GM18870 (cell line): Measurements from ENCODE around the gene CAV3.
"Not testable (repeated sequence)": the region's sequence is repeated elsewhere in the genome, so short reads cannot be mapped to it uniquely, and the experiment has no call there.

Source experiments
- ATAC-seq: cut with Tn5 transposase; IDR thresholded peaks from one replicate; pipeline ENCODE4 v1.9.1; 2021; ENCODE audit warnings: moderate library complexity; ENCODE audit not compliant: unreplicated experiment

The CAV3 gene

GRCh38 chr3:8733332-8734094 is at the start of gene CAV3:
TSS of gene CAV3 (plus strand) at chr3:8733802. CDS start at chr3:8733877, 75 bp downstream.
- ATAC-seq: no peak

- ATAC-seq: not testable (repeated sequence)
Observed at GRCh38 chr3:8684992-8685391, 48.6 kb upstream of the CAV3 start.

GRCh38 chr3:8691295-8691694 is 42.3 kb upstream of the CAV3 start:
- not testable (repeated sequence) for ATAC-seq

DNA sequence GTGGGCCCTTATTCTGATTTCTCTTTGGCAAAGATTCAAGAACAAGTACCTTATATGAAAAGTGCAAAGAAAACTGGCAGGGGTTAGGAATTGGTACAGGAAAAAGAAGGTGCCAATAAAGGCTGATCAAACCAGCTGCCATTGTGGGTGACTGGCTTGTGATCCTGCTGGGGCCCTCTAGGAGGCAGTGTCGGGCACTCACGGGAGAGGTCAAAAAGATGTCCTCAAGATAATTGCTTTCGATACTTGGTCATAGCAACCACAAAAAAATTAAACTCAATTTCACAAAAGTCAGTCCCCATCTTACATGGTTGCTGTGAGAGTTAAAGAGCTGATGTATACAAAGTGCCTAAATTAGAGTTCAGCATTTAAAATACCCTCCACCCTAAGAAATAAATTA is 31.0 kb upstream of the CAV3 start:
- ATAC-seq: no peak

DNA sequence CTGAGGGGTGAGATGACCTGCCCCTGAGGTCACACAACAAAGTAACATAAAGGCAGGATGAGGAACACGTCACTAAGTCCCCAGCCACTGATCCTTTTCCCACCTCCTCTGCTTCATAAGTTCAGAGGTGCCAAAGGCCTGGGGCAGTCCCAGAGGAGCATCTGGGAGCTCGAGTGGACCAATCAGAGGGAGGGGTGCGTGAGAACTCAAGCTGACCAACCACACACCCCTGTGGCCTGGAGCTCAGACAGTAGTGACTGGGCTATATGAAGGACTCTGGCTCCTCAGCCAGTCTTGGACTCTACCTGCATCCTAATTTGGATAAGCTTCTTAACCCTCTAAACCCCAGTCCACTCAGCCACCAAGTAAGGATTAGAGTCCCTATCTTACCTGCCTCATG is 28.0 kb upstream of the CAV3 start:
- ATAC-seq: no peak

- ATAC-seq: no peak
Observed at GRCh38 chr3:8709287-8709686, 24.3 kb upstream of the CAV3 start.

DNA sequence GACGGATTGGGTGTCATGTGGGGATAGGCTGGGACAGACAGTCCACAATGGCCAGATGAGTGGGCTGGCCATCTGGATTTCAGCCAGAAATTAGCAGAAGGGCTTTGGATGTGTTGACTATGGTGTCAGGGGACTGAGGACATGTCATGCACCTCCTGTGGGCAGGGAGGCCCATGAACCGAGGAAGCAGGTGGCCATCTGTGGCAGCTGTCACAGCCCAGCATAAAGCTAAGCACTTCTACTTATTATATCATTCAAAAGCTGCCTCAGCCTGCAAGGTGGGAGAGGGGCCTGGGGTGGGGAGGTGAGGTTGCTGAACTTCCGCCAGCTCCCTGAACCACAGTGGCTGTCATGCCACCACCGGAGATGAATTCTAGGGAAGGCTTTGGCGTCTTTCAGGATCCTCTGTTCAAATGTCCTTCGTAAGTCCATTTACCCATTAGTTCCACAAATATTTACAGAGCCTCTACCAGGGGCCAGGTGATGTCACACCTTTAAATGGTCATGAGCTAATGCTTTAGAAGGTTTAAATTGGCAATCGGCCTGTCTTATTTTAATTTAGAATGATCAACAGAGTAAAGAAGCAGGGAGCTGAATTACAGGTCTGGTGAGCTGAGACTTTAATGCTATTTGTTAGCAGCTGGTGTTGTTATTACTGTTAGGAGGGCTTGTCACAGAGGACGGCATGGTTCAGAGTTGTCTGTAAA is 23.6 kb upstream of the CAV3 start:
- no peak for ATAC-seq

- no peak for ATAC-seq
Observed at GRCh38 chr3:8712045-8712907, 21.3 kb upstream of the CAV3 start.

- no peak for ATAC-seq
Observed at GRCh38 chr3:8712908-8713255, 20.7 kb upstream of the CAV3 start.

GRCh38 chr3:8713901-8714759 is 19.5 kb upstream of the CAV3 start:
- ATAC-seq: no peak

DNA sequence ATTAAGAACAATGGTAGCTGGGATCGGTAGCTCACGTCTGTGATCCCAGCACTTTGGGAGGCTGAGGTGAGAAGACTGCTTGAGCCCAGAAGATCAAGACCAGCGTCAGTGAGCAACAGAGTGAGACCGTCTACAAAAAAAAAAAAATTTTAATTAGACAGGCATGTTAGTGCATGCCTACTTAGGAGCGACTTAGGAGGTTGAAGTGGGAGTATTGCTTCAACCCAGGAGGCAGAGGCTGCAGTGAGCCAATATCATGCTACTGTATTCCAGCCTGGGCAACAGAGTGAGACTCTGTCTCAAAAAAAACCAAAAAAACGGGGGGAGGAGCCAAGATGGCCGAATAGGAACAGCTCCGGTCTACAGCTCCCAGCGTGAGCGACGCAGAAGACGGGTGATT is 17.8 kb upstream of the CAV3 start:
- ATAC-seq: not testable (repeated sequence)

GRCh38 chr3:8722808-8723207 is 10.8 kb upstream of the CAV3 start:
- ATAC-seq: no peak

DNA sequence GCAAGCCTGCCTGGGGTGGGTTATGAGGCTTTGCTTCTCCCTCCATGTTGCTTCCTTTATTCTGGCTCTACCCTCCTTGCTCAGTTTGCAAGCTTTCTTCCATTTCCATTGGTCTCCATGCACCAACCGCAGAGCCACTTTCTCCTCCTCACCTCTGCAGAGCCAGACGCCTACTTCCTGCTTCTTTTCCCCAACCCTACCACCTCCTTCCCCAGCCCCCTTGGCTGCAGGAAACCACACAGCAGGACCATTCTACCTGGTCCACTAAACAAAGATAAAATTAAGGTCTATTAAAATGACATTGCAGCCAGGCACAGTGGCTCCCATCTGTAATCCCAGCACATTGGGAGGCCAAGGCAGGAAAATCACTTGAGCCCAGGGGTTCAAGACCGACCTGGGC is 10.0 kb upstream of the CAV3 start:
- no peak for ATAC-seq

- ATAC-seq: no peak
Observed at GRCh38 chr3:8724108-8724752, 9.4 kb upstream of the CAV3 start.

GRCh38 chr3:8727605-8728512 is 5.7 kb upstream of the CAV3 start:
- ATAC-seq: no peak

GRCh38 chr3:8729479-8729878 is 4.1 kb upstream of the CAV3 start:
- no peak for ATAC-seq

- no peak for ATAC-seq
Observed at GRCh38 chr3:8730656-8731055, 2.9 kb upstream of the CAV3 start.

GRCh38 chr3:8732413-8732812 is 1.2 kb upstream of the CAV3 start:
- ATAC-seq: no peak
